BJ (cell line): Measurements from ENCODE around the gene DGKH. TPM values are rescaled to one million over a fixed set of nuclear protein-coding genes. Genes with fewer than 3 reads are reported as not detected.
A peak's percentile ranks its signal among the peaks of the same experiment; 100 is the strongest.

Source experiments
- CTCF ChIA-PET: fragments of 350-600 bp; formaldehyde crosslinking; extraction: SDS; loops from one replicate; lab custom pipeline; 2021; ENCODE audit warnings: antibody characterized with exemption, inconsistent platforms; lab: Yijun Ruan, JAX
- POLR2A ChIA-PET: fragments of 300-600 bp; sonication (Branson Sonifier 250); formaldehyde crosslinking; extraction: SDS; loops from one replicate; lab custom pipeline; 2021; ENCODE audit warnings: antibody characterized with exemption; lab: Charles Lee
- DNase-seq: peaks from one replicate; pipeline ENCODE4 v3.0.0-alpha.2; 2011; ENCODE audit warnings: low read depth
- H3K27me3 ChIP-seq: 2 replicates; pipeline ENCODE4 v1.6.0; 2011; ENCODE audit warnings: low read length; ENCODE audit not compliant: control insufficient read depth, insufficient read depth
- H3K36me3 ChIP-seq: 2 replicates; pipeline ENCODE4 v1.5.1; 2011; ENCODE audit warnings: low read length; ENCODE audit not compliant: control insufficient read depth, insufficient read depth
- H3K4me3 ChIP-seq: 2 replicates; pipeline ENCODE4 v1.5.1; 2011; ENCODE audit warnings: low read depth, mild to moderate bottlenecking, control low read depth, low read length
- polyA plus RNA-seq: library from polyadenylated mRNA; depleted of rRNA; stranded (reverse); fragments of >200 nt; gene quantifications from 2 replicates; pipeline ENCODE4 v1.2.3, GENCODE V29; 2011
- TF ChIP-seq, protein P1 (sequence below): IDR thresholded peaks from 2 replicates; pipeline ENCODE4 v1.5.1; 2011; ENCODE audit warnings: low read depth, mild to moderate bottlenecking, control low read depth, inconsistent platforms, low read length, moderate library complexity; ENCODE audit not compliant: insufficient read depth

Gene DGKH
- polyA plus RNA-seq, 1 experiment: 4.2 TPM

DNA sequence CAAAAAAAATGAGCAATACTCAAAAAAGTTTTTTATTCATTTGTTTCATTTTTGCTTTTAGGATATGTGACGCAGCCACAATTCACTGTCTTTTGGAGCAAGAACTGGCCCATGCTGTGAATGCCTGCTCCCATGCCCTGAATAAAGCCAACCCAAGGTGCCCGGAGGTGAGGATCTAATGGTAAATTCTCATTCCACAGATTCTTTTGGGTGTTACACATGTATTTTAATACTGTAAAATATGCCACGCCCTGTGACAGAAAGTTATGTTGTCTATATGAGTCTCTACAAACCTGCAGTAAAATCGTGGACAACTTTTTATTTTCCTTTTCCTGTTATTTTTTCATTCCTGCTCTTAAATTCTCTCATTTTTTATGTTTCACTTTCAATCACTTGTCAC lies 166.0 kb downstream of the DGKH start:
- DNase-seq: no peak
- ChIA-PET CTCF (no interaction called here), POLR2A (no interaction called here)
- Histone ChIP-seq H3K4me3 (no peak overlapping the region), H3K27me3 (no peaks in the 10 kb centered on the region), H3K36me3 (peaks cover 2% of the 10 kb centered on the region; the same call in 1 of the 2 replicates)
- TF ChIP-seq, protein P1, sequence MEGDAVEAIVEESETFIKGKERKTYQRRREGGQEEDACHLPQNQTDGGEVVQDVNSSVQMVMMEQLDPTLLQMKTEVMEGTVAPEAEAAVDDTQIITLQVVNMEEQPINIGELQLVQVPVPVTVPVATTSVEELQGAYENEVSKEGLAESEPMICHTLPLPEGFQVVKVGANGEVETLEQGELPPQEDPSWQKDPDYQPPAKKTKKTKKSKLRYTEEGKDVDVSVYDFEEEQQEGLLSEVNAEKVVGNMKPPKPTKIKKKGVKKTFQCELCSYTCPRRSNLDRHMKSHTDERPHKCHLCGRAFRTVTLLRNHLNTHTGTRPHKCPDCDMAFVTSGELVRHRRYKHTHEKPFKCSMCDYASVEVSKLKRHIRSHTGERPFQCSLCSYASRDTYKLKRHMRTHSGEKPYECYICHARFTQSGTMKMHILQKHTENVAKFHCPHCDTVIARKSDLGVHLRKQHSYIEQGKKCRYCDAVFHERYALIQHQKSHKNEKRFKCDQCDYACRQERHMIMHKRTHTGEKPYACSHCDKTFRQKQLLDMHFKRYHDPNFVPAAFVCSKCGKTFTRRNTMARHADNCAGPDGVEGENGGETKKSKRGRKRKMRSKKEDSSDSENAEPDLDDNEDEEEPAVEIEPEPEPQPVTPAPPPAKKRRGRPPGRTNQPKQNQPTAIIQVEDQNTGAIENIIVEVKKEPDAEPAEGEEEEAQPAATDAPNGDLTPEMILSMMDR: no peak

DNA sequence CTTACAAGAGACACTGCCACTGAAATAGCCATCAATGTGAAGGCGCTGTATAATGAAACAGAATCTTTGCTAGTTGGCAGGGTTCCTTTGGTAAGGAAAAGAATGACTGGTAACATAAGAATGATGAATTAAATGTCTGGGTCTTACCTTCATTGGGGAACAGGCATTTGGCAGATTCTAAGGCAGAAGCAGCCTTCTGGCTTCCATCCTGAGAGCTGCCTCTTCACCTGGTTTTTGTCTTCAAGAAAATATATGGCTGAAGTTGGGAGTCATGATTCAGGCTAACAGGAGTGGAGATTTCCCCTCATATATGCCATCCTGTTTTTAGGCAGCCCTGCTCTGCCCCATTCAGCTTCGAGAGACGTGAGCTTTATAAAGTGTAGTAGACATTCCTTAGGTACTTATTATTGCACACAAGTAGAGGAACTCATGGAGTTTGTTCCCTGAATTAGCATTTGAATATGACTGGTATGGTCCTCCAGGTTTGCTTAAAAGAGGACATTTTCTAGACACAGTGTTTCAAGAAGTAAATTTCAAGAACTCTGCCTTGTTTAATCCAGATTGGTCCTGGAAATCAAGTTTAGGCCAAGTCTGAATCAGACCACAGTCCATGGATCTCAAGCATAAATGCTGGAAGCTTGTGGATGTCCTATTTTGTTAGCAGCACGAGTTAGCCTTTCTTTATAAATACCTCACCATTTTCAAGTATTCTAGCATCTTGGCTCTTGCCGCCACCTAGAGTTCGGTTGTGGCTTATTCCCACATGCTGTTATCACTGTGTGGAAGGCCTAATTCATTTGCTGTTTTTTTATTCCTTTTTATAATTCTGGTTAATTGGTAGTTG lies 167.4 kb downstream of the DGKH start:
- H3K36me3 ChIP-seq: peaks cover 2% of the 10 kb centered on the region; the same call in 1 of the 2 replicates
- POLR2A ChIA-PET: interaction anchor here (0.6 kb wide), 1 partner anchor 168 kb away, joined by 6 read pairs; no protein-coding TSS in a partner anchor
- H3K27me3 ChIP-seq: no peaks in the 10 kb centered on the region
- TF ChIP-seq, protein P1: peak; percentile 69
- DNase-seq: no peak
- no peak overlapping the region for H3K4me3 ChIP-seq
- CTCF ChIA-PET: interaction anchor here (0.6 to 1.0 kb wide), 7 partner anchors 11 to 547 kb away, joined by 3 to 4 read pairs (median 3); no protein-coding TSS in a partner anchor

DNA sequence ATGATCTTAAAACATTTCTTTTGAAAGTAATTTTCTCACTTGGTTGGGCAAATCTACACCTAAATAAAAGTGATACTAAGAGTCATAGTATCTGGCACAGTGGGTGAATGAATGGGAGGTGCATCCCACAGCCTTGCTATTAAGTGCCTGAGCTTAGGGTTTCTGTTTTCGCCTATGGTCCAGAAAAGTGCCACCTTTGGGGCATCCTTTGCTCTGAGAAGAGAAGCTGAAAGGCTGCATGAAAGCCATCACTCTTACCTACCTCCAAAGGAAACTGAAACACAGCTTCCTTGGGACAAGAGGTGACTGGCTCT lies 167.9 kb downstream of the DGKH start:
- CTCF ChIA-PET: interaction anchor here (0.6 to 1.0 kb wide), 3 partner anchors 13 to 161 kb away, joined by 3 read pairs; no protein-coding TSS in a partner anchor

DNA sequence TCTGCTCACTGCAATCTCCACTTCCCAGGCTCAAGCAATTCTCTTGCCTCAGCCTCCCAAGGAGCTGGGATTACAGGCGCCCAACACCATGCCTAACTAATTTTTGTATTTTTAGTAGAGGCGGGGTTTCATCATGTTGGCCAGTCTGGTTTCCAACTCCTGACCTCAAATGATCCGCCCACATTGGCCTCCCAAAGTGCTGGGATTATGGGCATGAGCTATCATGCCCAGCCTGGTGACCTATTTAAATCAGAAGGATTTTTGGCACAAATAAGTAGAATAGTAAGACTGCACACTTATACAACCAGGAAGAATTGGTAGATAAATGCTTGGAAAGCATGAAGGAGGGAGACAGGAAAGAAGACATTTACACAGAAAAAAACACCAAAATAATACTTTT lies 170.1 kb downstream of the DGKH start:
- no peak for DNase-seq

More for the DNA sequence above, 167.9 kb downstream of the DGKH start:
- Histone ChIP-seq H3K36me3 (peaks cover 2% of the 10 kb centered on the region; the same call in 1 of the 2 replicates), H3K27me3 (no peaks in the 10 kb centered on the region), H3K4me3 (no peak overlapping the region)
- POLR2A ChIA-PET: no interaction called here
- no peak for DNase-seq
- TF ChIP-seq, protein P1: no peak

DNA sequence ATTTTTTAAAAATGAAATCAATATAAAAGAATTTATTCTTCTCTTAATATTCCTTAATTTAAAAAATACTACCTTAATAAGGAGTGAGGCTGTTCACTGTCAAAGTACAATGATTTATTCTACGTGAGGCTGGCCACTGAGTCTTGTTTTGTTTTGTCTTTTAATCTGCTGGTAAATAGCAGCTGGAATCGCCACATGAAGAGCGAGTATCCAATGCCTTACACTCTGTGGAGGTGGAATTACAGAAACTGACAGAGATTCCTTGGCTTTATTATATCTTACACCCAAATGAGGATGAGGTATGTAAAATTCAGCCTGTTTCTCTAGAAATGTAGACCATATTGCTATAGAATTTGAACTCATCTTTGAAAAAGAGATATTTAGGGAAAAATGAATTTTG lies 170.6 kb downstream of the DGKH start:
- DNase-seq: no peak
- TF ChIP-seq, protein P1: no peak
- no peak overlapping the region for H3K4me3 ChIP-seq
- ChIA-PET POLR2A (no interaction called here), CTCF (interaction anchor here (1.0 kb wide), 1 partner anchor 553 kb away, joined by 3 read pairs; no protein-coding TSS in a partner anchor)
- H3K27me3 ChIP-seq: no peaks in the 10 kb centered on the region
- 0 out of 2 replicates have a peak, but pooled peaks cover 2% of the 10 kb centered on the region for H3K36me3 ChIP-seq

More for the DNA sequence above, 170.1 kb downstream of the DGKH start:
- Histone ChIP-seq H3K27me3 (no peaks in the 10 kb centered on the region), H3K36me3 (0 out of 2 replicates have a peak, but pooled peaks cover 2% of the 10 kb centered on the region), H3K4me3 (no peak overlapping the region)
- TF ChIP-seq, protein P1: no peak
- ChIA-PET CTCF (no interaction called here), POLR2A (no interaction called here)
